ENCODE measurements around the gene FHIP1A.

The FHIP1A gene

DNA sequence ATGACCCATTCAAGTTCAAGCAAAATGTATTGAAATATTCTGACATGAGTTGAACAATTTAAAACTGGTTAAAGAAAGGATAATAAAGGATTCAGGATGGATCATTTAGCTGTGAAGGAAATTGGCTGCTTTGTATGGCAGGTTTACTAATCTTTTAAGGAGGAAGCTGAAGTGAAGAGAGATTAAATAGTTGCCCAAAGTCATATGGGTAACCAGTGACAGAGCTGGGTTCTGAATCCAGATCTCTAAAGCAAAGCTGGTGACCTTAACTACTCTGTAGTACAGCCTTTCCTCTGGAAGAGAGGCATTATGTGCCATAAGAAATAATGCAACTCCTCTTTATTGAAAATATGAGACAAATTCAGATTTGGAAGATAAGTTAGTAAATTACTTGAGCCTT is 22.8 kb downstream of the FHIP1A start:
- no peak overlapping the region for H3K4me3 ChIP-seq (replicated peaks; ENCODE audit: insufficient read depth, low read length)
- DNase-seq (ENCODE audit: low read depth in 1 of 2, low spot score in 1 of 2), result no peak
- TF ChIP-seq SPI1 (IDR thresholded peaks at IDR 0.05; ENCODE audit: borderline replicate concordance, low read depth) (no peak), GABPA (IDR thresholded peaks at IDR 0.05; ENCODE audit: low read depth) (no peak), POLR2AphosphoS5 (IDR thresholded peaks at IDR 0.05; ENCODE audit: low read depth) (no peak)
- TF ChIP-seq, protein P1, sequence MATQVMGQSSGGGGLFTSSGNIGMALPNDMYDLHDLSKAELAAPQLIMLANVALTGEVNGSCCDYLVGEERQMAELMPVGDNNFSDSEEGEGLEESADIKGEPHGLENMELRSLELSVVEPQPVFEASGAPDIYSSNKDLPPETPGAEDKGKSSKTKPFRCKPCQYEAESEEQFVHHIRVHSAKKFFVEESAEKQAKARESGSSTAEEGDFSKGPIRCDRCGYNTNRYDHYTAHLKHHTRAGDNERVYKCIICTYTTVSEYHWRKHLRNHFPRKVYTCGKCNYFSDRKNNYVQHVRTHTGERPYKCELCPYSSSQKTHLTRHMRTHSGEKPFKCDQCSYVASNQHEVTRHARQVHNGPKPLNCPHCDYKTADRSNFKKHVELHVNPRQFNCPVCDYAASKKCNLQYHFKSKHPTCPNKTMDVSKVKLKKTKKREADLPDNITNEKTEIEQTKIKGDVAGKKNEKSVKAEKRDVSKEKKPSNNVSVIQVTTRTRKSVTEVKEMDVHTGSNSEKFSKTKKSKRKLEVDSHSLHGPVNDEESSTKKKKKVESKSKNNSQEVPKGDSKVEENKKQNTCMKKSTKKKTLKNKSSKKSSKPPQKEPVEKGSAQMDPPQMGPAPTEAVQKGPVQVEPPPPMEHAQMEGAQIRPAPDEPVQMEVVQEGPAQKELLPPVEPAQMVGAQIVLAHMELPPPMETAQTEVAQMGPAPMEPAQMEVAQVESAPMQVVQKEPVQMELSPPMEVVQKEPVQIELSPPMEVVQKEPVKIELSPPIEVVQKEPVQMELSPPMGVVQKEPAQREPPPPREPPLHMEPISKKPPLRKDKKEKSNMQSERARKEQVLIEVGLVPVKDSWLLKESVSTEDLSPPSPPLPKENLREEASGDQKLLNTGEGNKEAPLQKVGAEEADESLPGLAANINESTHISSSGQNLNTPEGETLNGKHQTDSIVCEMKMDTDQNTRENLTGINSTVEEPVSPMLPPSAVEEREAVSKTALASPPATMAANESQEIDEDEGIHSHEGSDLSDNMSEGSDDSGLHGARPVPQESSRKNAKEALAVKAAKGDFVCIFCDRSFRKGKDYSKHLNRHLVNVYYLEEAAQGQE (IDR thresholded peaks at IDR 0.05; ENCODE audit: insufficient replicate concordance, low read depth), result no peak
- H3K27ac ChIP-seq (replicated peaks), result no peak overlapping the region
- H3K27me3 ChIP-seq (ENCODE audit: insufficient read depth, poor library complexity, severe bottlenecking), result peaks cover 2% of the 10 kb centered on the region

DNA sequence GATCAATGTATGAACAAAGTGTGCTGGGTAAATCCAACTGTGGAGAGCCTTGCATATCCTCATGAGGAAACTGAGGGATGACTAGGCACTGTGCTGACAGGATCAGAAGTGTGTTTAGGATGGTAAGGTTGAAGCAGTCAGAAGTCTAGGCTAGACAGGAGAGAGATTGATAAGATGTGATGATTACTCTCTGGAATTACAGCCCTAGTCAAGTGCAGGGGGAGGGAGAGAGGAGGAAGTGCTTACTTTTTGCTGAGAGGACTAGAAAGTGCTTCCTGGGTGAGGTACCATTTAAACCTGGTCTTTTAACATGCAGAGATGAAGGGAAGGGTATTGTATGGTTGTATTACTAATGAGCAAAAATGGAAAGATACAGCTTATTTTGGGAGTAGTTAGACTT is 23.7 kb downstream of the FHIP1A start:
- Histone ChIP-seq H3K27me3 (ENCODE audit: insufficient read depth, poor library complexity, severe bottlenecking) (peaks cover 2% of the 10 kb centered on the region), H3K27ac (replicated peaks) (no peak overlapping the region), H3K4me3 (replicated peaks; ENCODE audit: insufficient read depth, low read length) (no peak overlapping the region)
- TF ChIP-seq, protein P1 (IDR thresholded peaks at IDR 0.05; ENCODE audit: insufficient replicate concordance, low read depth), result no peak
- TF ChIP-seq GABPA (IDR thresholded peaks at IDR 0.05; ENCODE audit: low read depth) (no peak), SPI1 (IDR thresholded peaks at IDR 0.05; ENCODE audit: borderline replicate concordance, low read depth) (no peak)
- DNase-seq (ENCODE audit: low read depth in 1 of 2, low spot score in 1 of 2), result no peak

DNA sequence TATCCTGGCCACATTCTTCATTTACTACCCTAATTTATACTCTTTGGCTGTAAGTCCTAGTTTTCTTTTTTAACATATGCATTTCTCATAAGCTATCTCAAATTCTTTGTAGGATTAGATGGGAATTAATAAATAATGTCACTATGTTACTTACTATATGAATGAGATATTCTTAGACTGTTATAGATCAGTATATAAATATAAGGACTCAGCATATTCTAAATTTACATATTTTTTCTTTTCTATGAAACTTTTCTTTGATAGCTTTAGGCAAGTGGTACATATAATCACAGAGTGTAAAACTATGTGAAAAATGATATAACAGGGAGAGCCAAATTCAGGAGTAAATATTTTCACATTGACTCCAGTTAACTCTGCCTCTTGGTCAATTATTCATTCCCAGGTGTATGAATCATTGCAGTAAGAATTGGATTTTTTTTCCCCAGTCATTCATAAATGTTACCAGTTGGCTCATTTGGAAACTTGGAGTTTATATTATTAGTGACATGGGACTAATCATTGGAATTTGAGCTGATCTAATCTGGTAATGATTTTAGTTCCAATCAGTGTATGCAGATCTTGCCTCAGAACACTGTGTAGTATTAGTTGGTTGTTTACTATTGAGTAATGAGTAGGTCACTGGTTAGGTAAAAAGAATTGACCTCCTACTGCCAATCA is 25.3 kb downstream of the FHIP1A start:
- TF ChIP-seq GABPA (IDR thresholded peaks at IDR 0.05; ENCODE audit: low read depth) (no peak), POLR2AphosphoS5 (IDR thresholded peaks at IDR 0.05; ENCODE audit: low read depth) (no peak), SPI1 (IDR thresholded peaks at IDR 0.05; ENCODE audit: borderline replicate concordance, low read depth) (no peak)
- TF ChIP-seq, protein P2, sequence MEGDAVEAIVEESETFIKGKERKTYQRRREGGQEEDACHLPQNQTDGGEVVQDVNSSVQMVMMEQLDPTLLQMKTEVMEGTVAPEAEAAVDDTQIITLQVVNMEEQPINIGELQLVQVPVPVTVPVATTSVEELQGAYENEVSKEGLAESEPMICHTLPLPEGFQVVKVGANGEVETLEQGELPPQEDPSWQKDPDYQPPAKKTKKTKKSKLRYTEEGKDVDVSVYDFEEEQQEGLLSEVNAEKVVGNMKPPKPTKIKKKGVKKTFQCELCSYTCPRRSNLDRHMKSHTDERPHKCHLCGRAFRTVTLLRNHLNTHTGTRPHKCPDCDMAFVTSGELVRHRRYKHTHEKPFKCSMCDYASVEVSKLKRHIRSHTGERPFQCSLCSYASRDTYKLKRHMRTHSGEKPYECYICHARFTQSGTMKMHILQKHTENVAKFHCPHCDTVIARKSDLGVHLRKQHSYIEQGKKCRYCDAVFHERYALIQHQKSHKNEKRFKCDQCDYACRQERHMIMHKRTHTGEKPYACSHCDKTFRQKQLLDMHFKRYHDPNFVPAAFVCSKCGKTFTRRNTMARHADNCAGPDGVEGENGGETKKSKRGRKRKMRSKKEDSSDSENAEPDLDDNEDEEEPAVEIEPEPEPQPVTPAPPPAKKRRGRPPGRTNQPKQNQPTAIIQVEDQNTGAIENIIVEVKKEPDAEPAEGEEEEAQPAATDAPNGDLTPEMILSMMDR (IDR thresholded peaks at IDR 0.05; ENCODE audit: insufficient read depth, low read length), result no peak
- TF ChIP-seq, protein P1 (IDR thresholded peaks at IDR 0.05; ENCODE audit: insufficient replicate concordance, low read depth), result no peak
- no peaks in the 10 kb centered on the region for H3K27me3 ChIP-seq (ENCODE audit: insufficient read depth, poor library complexity, severe bottlenecking)
- no peak overlapping the region for H3K4me3 ChIP-seq (replicated peaks; ENCODE audit: insufficient read depth, low read length)
- DNase-seq (ENCODE audit: low read depth in 1 of 2, low spot score in 1 of 2), result no peak
- H3K27ac ChIP-seq (replicated peaks), result no peak overlapping the region

DNA sequence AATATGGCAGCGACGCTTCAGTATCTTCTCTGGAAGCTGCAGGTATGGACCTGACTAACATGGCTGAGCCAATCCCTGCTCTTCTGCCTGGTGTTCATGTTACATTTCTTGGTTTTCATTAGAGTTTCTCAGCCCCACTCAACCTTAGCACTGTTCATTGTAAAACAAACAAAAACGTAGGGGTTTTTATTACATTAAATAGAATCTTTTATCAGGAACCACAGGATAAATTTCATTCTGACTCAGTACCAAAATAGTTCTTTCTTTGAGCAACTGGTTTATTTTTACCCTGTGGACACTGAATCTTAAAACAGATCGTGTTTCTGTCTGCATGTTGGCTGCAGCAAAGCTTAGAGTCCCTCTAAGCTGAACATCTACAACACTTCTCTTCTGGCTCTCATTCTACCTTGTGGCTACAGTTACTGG is 27.1 kb downstream of the FHIP1A start:
- TF ChIP-seq GABPA (IDR thresholded peaks at IDR 0.05; ENCODE audit: low read depth) (no peak), SPI1 (IDR thresholded peaks at IDR 0.05; ENCODE audit: borderline replicate concordance, low read depth) (no peak), POLR2AphosphoS5 (IDR thresholded peaks at IDR 0.05; ENCODE audit: low read depth) (no peak)
- TF ChIP-seq, protein P1 (IDR thresholded peaks at IDR 0.05; ENCODE audit: insufficient replicate concordance, low read depth), result no peak
- TF ChIP-seq, protein P2 (IDR thresholded peaks at IDR 0.05; ENCODE audit: insufficient read depth, low read length), result no peak
- Histone ChIP-seq H3K27ac (replicated peaks) (no peak overlapping the region), H3K4me3 (replicated peaks; ENCODE audit: insufficient read depth, low read length) (no peak overlapping the region), H3K27me3 (ENCODE audit: insufficient read depth, poor library complexity, severe bottlenecking) (no peaks in the 10 kb centered on the region)
- DNase-seq (ENCODE audit: low read depth in 1 of 2, low spot score in 1 of 2), result no peak

Measured in HL-60 (cell line).